Measurements from ENCODE around the gene ANKRD18A.
A peak's percentile ranks its signal among the peaks of the same experiment; 100 is the strongest.
"Not testable (repeated sequence)": the region's sequence is repeated elsewhere in the genome, so short reads cannot be mapped to it uniquely, and the experiment has no call there.

ANKRD18A gene

GRCh38 chr9:38622951-38623350, 2.6 kb upstream of the ANKRD18A start:
- no peak for DNase-seq

DNA sequence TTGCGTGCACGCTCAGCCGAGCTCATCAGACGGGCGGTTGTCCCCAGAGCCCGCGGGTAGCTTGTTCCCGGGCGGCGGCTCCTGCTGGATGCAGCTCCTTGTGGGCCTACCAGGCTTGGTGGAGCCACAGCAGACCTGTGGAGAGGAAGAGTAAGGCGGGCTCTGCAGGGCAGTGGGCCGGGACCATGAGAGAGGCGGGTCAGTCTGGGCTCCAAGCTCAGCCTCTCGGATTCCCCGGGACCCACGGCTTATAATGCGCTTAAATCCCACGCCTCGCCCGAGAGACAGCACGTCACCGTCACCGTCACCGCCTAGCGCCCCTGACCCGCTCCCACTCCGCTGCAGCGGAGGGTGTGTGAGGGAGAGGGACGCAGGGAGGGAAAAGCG, 1.9 kb upstream of the ANKRD18A start:
- DNase-seq: no peak

- DNase-seq: no peak
Measured at GRCh38 chr9:38621434-38622287, 1.3 kb upstream of the ANKRD18A start.

DNA sequence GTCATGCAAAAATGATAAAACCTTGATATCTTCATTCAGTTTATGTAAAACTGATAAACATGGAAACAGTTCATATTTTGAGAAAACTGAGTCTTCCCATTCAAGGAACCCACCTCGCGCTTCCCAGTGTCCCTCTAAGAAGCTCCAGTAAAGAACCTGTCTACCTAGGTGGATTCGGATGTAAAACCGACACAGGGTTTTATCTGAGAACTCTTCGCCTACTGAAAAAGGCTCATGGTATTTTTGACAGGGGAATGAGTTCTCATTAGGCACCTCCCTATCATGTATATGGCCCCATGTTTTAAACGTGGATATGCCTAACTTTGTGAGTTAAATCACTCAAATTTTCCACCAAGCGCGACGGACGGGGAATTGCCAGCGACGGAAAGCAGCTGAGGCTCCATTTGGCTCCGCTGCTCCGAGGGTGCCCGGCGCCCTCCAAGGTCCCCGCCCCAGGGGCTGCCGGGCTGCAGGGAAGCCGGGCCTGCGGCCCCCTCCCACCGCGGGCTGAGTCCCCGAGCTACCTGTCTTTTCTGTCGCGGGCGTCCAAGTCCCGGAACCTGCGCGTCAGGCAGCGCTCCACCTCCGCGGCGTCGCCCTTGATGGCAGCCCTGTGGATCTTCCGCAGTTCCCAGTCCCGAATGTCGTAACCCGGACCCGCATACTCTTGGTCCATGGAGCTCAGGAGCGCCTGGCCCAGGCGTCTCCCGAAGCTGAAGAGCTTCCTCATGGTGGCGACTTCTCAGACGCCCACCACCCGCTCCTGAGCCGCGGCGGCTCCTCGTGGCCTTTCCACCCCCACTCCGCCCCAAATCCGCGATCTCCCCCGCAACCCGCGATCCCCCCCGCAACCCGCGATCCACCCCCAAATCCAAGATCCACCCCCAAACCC, 594 bp downstream of the ANKRD18A start:
- DNase-seq: peak in 1 of 2 experiments; percentile 2

DNA sequence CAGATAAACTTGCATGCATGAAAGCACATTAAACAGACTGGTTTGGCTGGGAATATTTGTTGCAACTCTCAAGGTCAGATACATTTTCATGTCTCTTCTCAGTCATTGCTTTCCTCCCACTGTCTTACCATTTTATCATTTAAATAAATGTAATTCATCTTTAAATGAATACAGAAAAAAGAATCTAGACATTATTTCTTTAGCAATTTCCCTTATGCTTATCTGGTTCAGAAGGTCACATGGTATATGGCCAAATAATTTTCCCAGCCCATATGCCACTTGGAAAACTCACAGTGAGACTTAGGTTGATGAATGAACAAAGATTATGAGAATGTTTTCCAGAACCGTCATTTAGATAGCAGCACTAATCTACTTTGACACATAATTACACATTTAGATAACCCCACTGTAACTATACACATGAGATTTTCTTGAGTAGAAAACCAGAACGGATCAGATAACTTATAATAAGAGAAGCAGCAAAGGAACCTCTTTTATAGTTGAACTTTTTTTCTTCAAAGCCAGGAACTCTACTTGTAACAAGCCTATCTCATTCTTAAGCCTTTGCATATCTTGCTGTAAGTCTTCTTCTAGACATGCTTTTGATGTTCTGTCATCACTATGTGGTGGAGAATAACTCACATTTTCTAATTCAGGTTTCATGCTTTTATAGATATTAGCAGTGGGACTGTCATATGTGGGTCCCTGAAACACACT, 22.2 kb downstream of the ANKRD18A start:
- not testable (repeated sequence) for DNase-seq

- DNase-seq: not testable (repeated sequence)
Measured at GRCh38 chr9:38595117-38595516, 25.3 kb downstream of the ANKRD18A start.

DNA sequence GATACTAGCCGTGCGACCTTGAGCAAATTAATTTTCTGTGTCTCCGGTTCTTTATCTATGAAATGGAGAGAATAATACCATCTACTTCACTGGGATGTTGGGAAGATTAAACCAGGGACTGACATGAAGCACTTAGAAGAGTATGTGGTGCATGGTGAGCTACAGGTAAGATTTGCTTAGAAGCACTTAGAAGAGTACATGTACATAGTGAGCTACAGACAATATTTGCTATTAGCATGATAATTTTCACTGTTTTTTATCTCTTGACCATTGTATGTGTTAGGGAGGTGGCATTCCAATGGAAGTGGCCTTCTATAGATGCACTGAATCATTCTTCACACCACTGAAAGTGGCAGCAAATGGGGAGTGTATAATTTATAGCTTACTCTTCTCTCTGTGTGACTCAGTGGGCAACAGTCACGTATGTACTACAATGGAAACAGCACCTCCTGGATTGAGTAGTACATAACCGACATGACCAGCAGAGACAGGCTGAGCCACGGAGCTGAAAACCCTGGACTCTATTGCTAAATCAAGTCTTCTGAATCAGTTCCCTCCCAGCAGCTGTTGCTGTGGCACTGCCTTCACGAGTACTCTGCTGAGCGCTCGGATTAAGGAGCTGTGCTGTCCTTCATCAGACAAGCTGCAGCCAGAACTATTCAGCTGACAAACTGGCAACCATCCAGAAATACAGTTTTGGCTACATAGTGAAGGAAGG, 28.9 kb downstream of the ANKRD18A start:
- DNase-seq: not testable (repeated sequence)

DNA sequence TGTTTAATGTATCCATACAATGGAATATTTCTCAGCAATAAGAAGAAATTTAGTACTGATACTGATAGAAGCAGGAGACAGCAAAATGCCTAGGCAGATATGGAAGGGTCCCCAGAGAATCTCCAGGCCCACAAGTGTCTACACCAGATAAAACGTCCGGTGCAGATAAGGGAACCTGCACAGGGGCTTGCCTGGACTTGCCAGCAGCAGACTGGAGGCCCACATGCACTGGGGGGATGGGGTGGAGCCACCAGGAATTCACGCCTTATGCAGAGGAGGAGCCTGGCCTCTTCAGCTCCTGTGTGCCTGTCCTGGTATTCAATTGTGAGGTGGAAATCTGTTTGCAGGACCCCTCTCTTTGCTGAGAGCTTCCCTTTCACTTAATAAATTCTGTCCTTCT, 36.6 kb downstream of the ANKRD18A start:
- not testable (repeated sequence) for DNase-seq

GRCh38 chr9:38580112-38580511, 40.3 kb downstream of the ANKRD18A start:
- not testable (repeated sequence) for DNase-seq

DNA sequence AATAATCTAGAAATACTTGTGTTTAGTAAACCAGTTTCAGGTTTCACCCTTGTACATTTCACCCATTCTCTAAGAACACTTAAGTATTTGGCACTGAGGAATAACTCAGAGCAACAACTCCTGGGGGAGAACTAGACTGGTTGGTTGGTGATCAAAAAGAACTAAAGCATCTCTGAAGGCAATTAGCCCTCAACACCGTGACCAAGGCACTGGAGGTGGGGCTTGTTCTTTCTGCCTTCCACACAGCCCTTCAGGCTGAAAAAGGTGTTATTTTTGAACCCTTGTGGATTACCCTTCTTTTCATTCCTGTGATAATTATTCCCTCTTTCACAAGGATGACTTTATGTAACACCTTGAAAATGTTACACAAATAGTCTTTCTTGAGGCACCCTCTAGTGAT, 44.2 kb downstream of the ANKRD18A start:
- DNase-seq: not testable (repeated sequence)

DNA sequence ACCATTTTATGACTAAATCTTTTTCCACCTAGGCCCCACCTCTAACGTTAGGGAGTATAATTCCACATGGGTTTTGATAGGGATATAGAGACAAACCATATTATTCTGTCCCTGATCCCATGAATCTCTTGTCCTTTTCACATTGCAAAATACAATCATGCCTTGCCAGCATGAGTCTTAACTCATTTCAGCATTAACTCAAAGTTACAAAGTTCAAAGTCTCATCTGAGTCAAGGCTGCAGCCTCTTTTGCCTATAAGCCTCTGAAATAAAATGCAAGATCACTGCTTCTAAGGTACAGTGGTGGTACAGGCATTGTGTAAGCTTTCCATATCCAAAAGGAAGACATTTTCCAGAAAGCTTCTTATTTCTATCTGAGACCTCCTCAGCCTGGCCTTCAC, 54.3 kb downstream of the ANKRD18A start:
- not testable (repeated sequence) for DNase-seq

DNA sequence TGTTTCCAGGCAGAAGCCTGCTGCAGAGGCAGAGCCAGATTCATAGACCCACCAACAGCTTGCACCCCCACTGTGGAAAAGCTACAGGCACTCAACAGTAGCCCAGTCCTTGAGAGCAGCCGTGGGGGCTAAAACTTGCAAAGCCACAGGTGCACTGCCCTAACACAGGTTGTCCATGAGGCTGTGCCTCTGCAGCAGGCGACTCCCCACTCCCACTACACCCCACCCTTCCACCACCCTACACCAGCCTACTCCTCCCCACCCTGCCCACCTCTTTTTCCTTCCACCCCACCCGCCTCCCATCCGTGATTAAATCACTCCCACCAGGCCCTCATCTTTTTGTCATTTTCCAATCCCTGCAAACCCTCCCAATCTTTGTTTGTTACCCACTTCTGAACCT, 55.2 kb downstream of the ANKRD18A start:
- not testable (repeated sequence) for DNase-seq

DNA sequence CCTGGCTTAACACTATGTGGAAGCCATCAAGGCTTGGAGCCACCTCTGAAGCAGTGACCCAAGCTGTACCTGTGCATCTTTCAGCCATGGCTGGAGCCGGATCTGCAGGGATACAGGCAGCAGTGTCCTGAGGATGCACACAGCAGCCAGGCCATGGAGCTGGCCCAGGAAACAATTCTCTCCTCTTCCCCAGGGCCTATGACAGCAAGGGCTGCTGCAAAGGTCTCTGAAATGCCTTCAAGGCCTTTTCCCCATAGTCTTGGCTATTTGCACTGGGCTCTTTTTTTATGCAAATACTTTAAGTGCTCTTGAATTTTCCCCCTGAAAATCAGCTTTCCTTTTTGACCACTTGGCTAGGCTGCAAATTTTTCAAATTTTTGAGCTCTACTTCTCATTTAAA, 56.5 kb downstream of the ANKRD18A start:
- DNase-seq: not testable (repeated sequence)

DNA sequence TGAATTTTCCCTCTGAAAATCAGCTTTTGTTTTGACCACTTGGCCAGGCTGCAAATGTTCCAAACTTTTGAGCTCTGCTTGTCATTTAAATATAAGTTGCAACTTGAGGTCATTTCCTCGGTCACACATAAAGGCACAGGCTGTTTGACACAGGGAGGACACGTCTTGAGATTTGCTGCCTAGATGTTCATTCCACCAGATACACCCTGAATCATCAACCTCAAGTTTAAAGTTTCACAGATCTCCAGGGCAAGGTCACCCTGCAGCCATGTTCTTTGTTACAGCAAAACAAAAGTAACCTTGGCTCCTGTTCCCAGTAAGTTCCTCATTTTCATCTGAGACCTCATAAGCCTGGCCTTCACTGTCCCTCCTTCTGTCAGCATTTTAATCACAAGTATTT, 59.3 kb downstream of the ANKRD18A start:
- DNase-seq: not testable (repeated sequence)

GRCh38 chr9:38559172-38559571, 61.2 kb downstream of the ANKRD18A start:
- DNase-seq: not testable (repeated sequence)

GRCh38 chr9:38557746-38558145, 62.6 kb downstream of the ANKRD18A start:
- DNase-seq: not testable (repeated sequence)

- not testable (repeated sequence) for DNase-seq
Measured at GRCh38 chr9:38554966-38555365, 65.4 kb downstream of the ANKRD18A start.

GRCh38 chr9:38553019-38553418, 67.4 kb downstream of the ANKRD18A start:
- not testable (repeated sequence) for DNase-seq

DNA sequence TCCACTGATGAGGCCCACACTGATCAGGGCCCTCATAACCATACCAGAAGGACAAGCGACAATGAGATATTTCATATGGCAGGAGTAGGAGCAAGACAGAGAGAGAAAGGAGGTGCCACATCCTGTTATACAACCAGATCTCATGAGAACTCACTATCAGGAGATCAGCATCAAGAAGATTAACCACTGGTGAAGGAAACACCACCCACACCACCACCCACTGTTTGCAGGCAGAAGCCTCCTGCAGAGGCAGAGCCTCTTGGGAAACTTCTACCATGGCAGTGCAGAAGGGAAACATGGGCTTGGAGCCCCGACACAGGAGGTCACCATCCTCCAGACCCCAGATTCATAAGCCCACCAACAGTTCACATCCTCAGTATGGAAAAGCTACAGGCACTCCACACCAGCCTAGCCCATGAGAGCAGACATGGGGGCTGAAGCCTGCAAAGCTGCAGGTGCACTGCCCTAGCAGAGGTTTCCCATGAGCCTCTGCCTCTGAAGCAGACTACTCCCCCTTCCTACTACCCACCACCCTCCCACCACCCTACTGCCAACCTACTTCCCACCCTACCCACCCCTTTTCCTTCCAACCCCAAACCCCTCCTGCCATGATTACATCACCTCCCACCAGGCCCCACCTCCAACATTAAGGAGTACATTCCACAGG, 73.8 kb downstream of the ANKRD18A start:
- DNase-seq: not testable (repeated sequence)

DNA sequence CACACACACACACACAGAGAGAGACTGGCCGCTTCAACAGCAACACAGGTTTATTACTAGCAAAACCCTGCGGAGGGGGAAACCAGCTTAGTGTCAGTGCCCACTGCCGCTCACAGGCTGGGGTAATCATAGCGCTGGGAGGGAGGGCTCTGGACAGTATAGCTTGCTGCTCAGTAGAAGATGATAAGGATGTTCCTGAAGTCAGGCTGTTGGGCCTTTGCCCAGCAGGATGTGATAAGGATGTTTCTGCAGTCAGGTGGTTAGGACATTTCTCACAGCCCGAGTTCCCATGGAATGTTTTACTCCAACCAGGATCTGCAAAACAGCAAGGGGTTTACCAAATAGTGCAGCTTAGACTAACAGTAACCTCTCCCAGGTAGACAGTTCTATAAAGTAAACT, 79.9 kb downstream of the ANKRD18A start:
- DNase-seq: not testable (repeated sequence)

DNA sequence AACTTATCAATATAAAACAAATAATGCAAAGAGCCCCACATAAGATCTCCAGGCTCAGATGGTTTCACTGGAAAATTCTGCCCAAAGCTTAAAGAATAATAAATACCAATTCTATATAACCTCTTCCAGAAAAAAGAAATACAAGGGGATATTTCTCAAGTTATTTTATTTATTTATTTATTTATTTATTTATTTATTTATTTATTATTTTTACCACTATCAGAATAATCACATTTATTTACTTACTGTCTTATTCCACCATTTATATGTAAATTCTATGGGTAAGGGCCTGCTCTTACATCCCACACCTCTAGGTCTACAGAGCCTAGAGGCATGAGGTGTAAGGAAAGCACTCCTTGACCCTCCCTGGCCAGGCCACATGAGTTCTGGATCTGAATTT, 91.1 kb downstream of the ANKRD18A start:
- DNase-seq: no peak

DNA sequence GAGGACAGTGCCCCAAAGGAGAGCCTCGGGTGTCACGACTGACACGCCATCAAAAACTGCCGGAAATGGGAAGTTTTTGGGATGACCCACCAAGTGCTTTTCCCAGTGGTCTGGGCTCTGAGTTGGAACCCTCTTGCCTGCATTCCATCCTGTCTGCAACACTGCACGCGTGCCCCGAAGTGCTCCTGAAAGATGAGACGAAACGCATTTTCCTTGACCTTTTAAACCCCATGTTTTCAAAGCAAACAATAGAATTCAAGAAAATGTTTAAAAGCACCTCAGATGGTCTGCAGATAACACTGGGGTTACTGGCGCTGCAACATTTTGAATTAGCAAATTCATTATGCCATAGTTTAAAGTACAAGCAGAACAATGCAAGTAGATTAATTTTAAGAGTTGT, 92.9 kb downstream of the ANKRD18A start:
- no peak for DNase-seq
